Calu3 (cell line): Measurements from ENCODE around the gene HCLS1. TPM values are rescaled to one million over a fixed set of nuclear protein-coding genes. Genes with fewer than 3 reads are reported as not detected.

Experiments
- BruUV-seq: library from RNA; stranded (reverse); fragments of 400-500 nt; replicated peaks from 2 replicates; lab custom pipeline; 2021; lab: Mats Ljungman, UMichigan
- CTCF ChIA-PET: fragments of 300-600 bp; sonication (Branson Sonifier 250); formaldehyde crosslinking; loops from one replicate; lab custom pipeline; 2022; ENCODE audit warnings: antibody characterized with exemption; lab: Charles Lee
- DNase-seq: peaks from one replicate; pipeline ENCODE4 v3.0.0; 2022
- H3K27ac Mint-ChIP-seq: one replicate; pipeline ENCODE4 v1.8.0; 2022; ENCODE audit warnings: mixed read lengths; ENCODE audit not compliant: unreplicated experiment
- H3K27me3 Mint-ChIP-seq: one replicate; pipeline ENCODE4 v1.8.0; 2022; ENCODE audit warnings: mixed read lengths; ENCODE audit not compliant: unreplicated experiment
- H3K36me3 Mint-ChIP-seq: one replicate; pipeline ENCODE4 v1.8.0; 2022; ENCODE audit warnings: mild to moderate bottlenecking, moderate library complexity, mixed read lengths; ENCODE audit not compliant: insufficient read depth, unreplicated experiment
- H3K4me1 Mint-ChIP-seq: one replicate; pipeline ENCODE4 v1.8.0; 2022; ENCODE audit warnings: mild to moderate bottlenecking, low read depth, mixed read lengths; ENCODE audit not compliant: unreplicated experiment
- H3K4me3 Mint-ChIP-seq: one replicate; pipeline ENCODE4 v1.8.0; 2022; ENCODE audit warnings: mild to moderate bottlenecking, low read depth, moderate library complexity, mixed read lengths; ENCODE audit not compliant: unreplicated experiment
- H3K9me3 Mint-ChIP-seq: one replicate; pipeline ENCODE4 v1.8.0; 2022; ENCODE audit warnings: low read depth, mixed read lengths; ENCODE audit not compliant: unreplicated experiment
- intact Hi-C: fragments of 100-400 bp; cut with micrococcal nuclease; formaldehyde crosslinking; loops from one replicate; pipeline ENCODE4 v1.10.0; 2022; ENCODE audit not compliant: unreplicated experiment
- total RNA-seq: library from RNA; stranded (reverse); gene quantifications from 2 replicates; pipeline ENCODE4 v1.2.3, GENCODE V29; 2022
- TF ChIP-seq, protein P1 (sequence below): fragments of 200-600 bp; IDR thresholded peaks from one replicate; pipeline ENCODE4 v1.8.0; 2022; ENCODE audit warnings: antibody characterized with exemption; ENCODE audit not compliant: unreplicated experiment

Gene HCLS1
- total RNA-seq, 1 experiment from 2014 or later, result 1.2 TPM

DNA sequence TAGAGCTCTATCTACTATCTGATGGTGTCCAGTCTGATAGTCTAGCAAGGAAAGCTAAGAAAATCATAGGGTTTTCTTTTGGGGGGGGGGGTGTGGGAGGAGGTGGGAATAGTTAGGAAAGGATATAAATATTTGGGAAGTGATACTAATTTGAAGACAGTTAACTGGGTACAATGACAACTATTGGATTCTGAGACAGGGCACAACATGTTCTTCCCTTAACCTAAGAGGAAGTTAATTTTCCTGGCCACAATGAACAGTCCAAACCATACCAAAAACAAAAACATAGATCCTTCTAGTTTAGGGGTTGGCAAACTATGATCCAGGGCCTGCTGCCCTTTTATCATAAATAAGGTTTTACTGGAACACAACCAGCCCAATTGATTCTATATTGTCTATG is 10.0 kb upstream of the HCLS1 start:
- CTCF ChIA-PET, result interaction anchor here (0.6 kb wide), 1 partner anchor 58 kb away, joined by 5 read pairs; no protein-coding TSS in a partner anchor
- H3K9me3 Mint-ChIP-seq, result no peaks in the 10 kb centered on the region
- DNase-seq, result no peak
- intact Hi-C loops, result no loop called here
- H3K4me1 Mint-ChIP-seq, result no peaks in the 10 kb centered on the region
- H3K36me3 Mint-ChIP-seq, result peaks cover 20% of the 10 kb centered on the region
- H3K4me3 Mint-ChIP-seq, result no peak overlapping the region
- BruUV-seq, result no TSS peak
- no peaks in the 10 kb centered on the region for H3K27me3 Mint-ChIP-seq
- no peak overlapping the region for H3K27ac Mint-ChIP-seq
- TF ChIP-seq, protein P1, sequence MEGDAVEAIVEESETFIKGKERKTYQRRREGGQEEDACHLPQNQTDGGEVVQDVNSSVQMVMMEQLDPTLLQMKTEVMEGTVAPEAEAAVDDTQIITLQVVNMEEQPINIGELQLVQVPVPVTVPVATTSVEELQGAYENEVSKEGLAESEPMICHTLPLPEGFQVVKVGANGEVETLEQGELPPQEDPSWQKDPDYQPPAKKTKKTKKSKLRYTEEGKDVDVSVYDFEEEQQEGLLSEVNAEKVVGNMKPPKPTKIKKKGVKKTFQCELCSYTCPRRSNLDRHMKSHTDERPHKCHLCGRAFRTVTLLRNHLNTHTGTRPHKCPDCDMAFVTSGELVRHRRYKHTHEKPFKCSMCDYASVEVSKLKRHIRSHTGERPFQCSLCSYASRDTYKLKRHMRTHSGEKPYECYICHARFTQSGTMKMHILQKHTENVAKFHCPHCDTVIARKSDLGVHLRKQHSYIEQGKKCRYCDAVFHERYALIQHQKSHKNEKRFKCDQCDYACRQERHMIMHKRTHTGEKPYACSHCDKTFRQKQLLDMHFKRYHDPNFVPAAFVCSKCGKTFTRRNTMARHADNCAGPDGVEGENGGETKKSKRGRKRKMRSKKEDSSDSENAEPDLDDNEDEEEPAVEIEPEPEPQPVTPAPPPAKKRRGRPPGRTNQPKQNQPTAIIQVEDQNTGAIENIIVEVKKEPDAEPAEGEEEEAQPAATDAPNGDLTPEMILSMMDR, result no peak

DNA sequence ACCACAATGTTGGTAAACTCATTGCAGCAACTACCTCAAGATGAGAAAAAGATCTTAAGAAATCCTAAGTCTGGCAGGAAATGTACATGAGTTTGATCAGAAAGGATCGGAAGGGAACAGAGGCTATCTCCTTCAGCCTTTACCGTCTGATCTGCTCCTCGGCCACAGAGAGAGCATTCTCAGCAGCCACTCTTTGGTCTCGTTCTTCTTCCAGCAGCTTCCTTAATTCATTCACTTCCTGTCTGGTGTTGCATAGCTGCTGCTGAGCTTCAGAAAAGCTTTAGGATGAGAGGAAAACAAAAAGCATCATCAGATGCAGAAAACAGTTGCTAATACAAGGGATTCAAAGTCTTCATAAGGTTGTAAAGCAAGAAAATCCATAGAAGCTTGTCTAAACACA is 6.6 kb upstream of the HCLS1 start:
- Mint-ChIP-seq H3K27me3 (no peaks in the 10 kb centered on the region), H3K27ac (no peak overlapping the region), H3K36me3 (peaks cover 11% of the 10 kb centered on the region), H3K4me1 (no peaks in the 10 kb centered on the region), H3K4me3 (no peak overlapping the region), H3K9me3 (no peaks in the 10 kb centered on the region)
- DNase-seq, result no peak
- BruUV-seq, result no TSS peak
- CTCF ChIA-PET, result interaction anchor here (1.1 kb wide), 1 partner anchor 23 kb away, joined by 3 read pairs; no protein-coding TSS in a partner anchor
- TF ChIP-seq, protein P1, result no peak
- intact Hi-C loops, result no loop called here

DNA sequence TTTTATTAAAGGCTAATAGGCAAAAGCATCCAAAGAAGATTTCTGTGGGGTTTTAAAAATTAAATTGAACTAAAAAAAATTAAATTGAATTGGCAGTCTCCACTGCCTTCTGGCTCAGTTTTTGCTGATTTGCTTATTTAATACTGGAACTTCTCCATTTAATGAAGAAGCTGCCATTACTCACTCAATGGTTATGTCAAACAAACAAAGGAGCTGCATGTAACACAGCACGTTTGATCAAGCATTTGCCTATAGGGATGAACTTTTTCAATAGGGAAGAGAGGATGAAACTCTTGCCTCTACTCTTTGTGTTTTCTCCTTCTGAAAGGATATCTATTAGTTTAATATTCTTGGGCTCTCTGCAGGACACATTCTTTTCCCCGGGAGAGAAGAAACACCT is 4.8 kb upstream of the HCLS1 start:
- H3K36me3 Mint-ChIP-seq, result peaks cover 10% of the 10 kb centered on the region
- BruUV-seq, result no TSS peak
- no peaks in the 10 kb centered on the region for H3K9me3 Mint-ChIP-seq
- intact Hi-C loops, result no loop called here
- H3K4me3 Mint-ChIP-seq, result no peak overlapping the region
- no peak overlapping the region for H3K27ac Mint-ChIP-seq
- no peaks in the 10 kb centered on the region for H3K4me1 Mint-ChIP-seq
- no peaks in the 10 kb centered on the region for H3K27me3 Mint-ChIP-seq
- TF ChIP-seq, protein P1, result no peak
- CTCF ChIA-PET, result interaction anchor here (0.6 kb wide), 1 partner anchor 115 kb away, joined by 3 read pairs; no protein-coding TSS in a partner anchor
- no peak for DNase-seq

DNA sequence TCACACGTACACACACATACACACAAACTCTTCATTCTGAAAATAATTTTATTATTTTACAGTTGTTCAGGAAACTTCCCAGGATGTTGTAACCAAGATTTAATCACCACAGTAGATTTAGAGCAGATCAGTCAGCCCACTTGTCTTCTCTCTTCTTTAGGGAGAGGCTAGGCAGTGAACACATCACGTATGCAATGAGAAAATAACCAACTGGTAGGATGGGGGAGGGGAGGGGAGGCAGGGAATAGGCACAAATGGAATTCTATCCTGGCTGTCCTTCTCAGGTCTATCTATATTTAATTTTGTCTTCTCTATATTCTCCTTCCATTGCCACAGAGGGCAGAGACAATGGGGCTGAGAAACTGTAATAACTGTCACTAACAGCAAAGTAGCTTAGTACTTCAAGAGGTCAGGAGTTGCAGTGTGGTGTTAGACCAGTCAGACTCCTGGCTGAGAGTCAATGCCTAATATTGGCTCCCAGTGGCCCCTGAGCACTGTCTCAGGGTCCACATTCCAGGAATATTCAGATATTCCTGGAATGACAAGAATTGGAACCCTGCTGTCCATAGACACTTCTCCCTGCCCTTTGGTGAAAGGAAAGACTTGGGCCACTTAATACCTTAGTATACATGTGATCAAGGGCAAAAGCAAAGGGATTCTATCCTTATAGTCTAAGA is 2.6 kb upstream of the HCLS1 start:
- H3K9me3 Mint-ChIP-seq, result no peaks in the 10 kb centered on the region
- H3K36me3 Mint-ChIP-seq, result no peaks in the 10 kb centered on the region
- BruUV-seq, result no TSS peak
- intact Hi-C loops, result no loop called here
- CTCF ChIA-PET, result no interaction called here
- TF ChIP-seq, protein P1, result no peak
- no peak overlapping the region for H3K4me3 Mint-ChIP-seq
- DNase-seq, result no peak
- H3K27ac Mint-ChIP-seq, result no peak overlapping the region
- no peaks in the 10 kb centered on the region for H3K4me1 Mint-ChIP-seq
- H3K27me3 Mint-ChIP-seq, result no peaks in the 10 kb centered on the region
